KMS-11 (cell line): ENCODE data around the gene PPARA.

ENCODE experiments used
- H2AFZ ChIP-seq: fragments of 200-600 bp; sonication (generic); 2 replicates; pipeline ENCODE4 v1.6.1; 2016; ENCODE audit warnings: antibody characterized with exemption, mixed run types, low read depth
- H3K27ac ChIP-seq: fragments of 200-600 bp; sonication (generic); 2 replicates; pipeline ENCODE4 v1.6.1; 2016; ENCODE audit warnings: mild to moderate bottlenecking, mixed run types
- H3K27me3 ChIP-seq: fragments of 200-600 bp; sonication (generic); 2 replicates; pipeline ENCODE4 v1.6.1; 2017; ENCODE audit warnings: mild to moderate bottlenecking, low read depth, mixed run types, moderate library complexity; ENCODE audit not compliant: insufficient read depth
- H3K36me3 ChIP-seq: fragments of 200-600 bp; sonication (generic); 2 replicates; pipeline ENCODE4 v1.6.1; 2017; ENCODE audit warnings: mild to moderate bottlenecking, mixed run types; ENCODE audit not compliant: insufficient read depth
- H3K4me1 ChIP-seq: fragments of 200-600 bp; sonication (generic); 2 replicates; pipeline ENCODE4 v1.6.1; 2016; ENCODE audit warnings: mild to moderate bottlenecking, low read depth, mixed run types; ENCODE audit not compliant: poor library complexity, severe bottlenecking
- H3K4me2 ChIP-seq: fragments of 200-600 bp; sonication (generic); 2 replicates; pipeline ENCODE4 v1.7.0; 2016; ENCODE audit warnings: mild to moderate bottlenecking, mixed run types
- H3K4me3 ChIP-seq: fragments of 200-600 bp; sonication (generic); IDR thresholded peaks from 2 replicates; pipeline ENCODE4 v1.6.1; 2017; ENCODE audit warnings: low read depth, low read length, mixed read lengths; ENCODE audit not compliant: insufficient read depth
- H3K79me2 ChIP-seq: fragments of 200-600 bp; sonication (generic); 2 replicates; pipeline ENCODE4 v1.6.1; 2016; ENCODE audit warnings: low read depth, mixed run types; ENCODE audit not compliant: insufficient read depth
- H3K9ac ChIP-seq: fragments of 200-600 bp; sonication (generic); 2 replicates; pipeline ENCODE4 v1.6.1; 2016; ENCODE audit warnings: mild to moderate bottlenecking, mixed run types
- H4K20me1 ChIP-seq: fragments of 200-600 bp; sonication (generic); 2 replicates; pipeline ENCODE4 v1.6.1; 2016; ENCODE audit warnings: mild to moderate bottlenecking, mixed run types; ENCODE audit not compliant: insufficient read depth
- CTCF ChIP-seq: fragments of 200-600 bp; sonication (generic); conservative IDR thresholded peaks from 2 replicates; pipeline ENCODE4 v1.6.1; 2017; ENCODE audit warnings: low read depth, mild to moderate bottlenecking, antibody characterized with exemption, low read length, moderate library complexity, mixed read lengths

The PPARA gene

DNA sequence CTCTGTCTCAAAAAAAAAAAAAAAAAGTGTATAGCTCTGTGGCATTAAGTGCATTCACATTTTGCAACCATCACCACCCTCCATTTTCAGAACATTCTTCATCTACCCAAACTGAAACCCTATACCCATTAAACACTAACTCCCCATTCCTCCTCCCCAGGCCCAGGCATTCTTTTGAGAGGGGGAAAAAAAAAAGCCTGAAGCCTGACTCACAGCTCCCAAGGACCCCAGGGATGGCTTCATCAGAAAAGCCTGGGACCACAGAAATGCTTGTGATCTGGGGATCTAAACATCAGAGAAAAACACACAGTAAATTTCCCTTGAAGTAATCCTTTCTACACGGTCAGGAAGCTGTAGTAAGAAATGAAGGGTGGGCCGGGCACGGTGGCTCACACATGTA lies 135.7 kb downstream of the PPARA start:
- Histone ChIP-seq H3K9ac (no peak overlapping the region), H3K4me1 (no peaks in the 10 kb centered on the region), H3K36me3 (no peaks in the 10 kb centered on the region), H4K20me1 (no peaks in the 10 kb centered on the region), H3K27ac (no peak overlapping the region), H3K27me3 (no peaks in the 10 kb centered on the region), H3K4me2 (no peak overlapping the region), H3K79me2 (no peaks in the 10 kb centered on the region), H2AFZ (no peak overlapping the region), H3K4me3 (no peak overlapping the region)
- no peak for TF ChIP-seq CTCF

GRCh38 chr22:46286941-46287872 lies 136.9 kb downstream of the PPARA start:
- no peak for TF ChIP-seq CTCF
- no peaks in the 10 kb centered on the region for H3K79me2 ChIP-seq
- no peak overlapping the region for H2AFZ ChIP-seq
- no peaks in the 10 kb centered on the region for H4K20me1 ChIP-seq
- no peak overlapping the region for H3K27ac ChIP-seq
- H3K36me3 ChIP-seq = no peaks in the 10 kb centered on the region
- no peak overlapping the region for H3K4me2 ChIP-seq
- no peak overlapping the region for H3K9ac ChIP-seq
- no peaks in the 10 kb centered on the region for H3K4me1 ChIP-seq
- H3K27me3 ChIP-seq = no peaks in the 10 kb centered on the region
- H3K4me3 ChIP-seq = no peak overlapping the region

GRCh38 chr22:46287873-46288751 lies 137.8 kb downstream of the PPARA start:
- H3K4me3 ChIP-seq = no peak overlapping the region
- no peak overlapping the region for H3K27ac ChIP-seq
- H4K20me1 ChIP-seq = no peaks in the 10 kb centered on the region
- H3K4me1 ChIP-seq = peaks cover 5% of the 10 kb centered on the region
- no peaks in the 10 kb centered on the region for H3K27me3 ChIP-seq
- H3K36me3 ChIP-seq = no peaks in the 10 kb centered on the region
- H2AFZ ChIP-seq = no peak overlapping the region
- H3K79me2 ChIP-seq = no peaks in the 10 kb centered on the region
- no peak for TF ChIP-seq CTCF
- no peak overlapping the region for H3K9ac ChIP-seq
- H3K4me2 ChIP-seq = no peak overlapping the region

DNA sequence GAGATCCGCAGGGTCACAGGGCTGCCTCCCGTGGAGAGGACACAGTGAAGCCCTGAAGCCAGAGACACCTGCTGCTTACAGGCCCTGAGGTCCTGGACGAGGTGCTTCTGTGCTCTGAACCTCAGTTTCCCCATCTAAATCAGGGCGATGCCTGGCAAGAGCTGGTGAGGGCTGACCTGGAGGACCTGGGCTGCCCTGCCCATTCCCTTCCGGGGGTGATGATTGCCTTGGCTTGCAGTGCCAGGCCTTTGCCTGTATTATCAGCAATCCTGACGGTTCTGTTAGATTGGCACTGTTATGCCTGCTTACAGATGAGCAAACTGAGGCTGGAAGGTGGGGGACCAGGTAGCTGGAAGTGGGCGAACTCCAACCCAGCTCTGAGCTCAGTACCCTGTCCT lies 138.5 kb downstream of the PPARA start:
- TF ChIP-seq CTCF = no peak
- no peak overlapping the region for H3K4me3 ChIP-seq
- H3K79me2 ChIP-seq = no peaks in the 10 kb centered on the region
- H4K20me1 ChIP-seq = no peaks in the 10 kb centered on the region
- peaks cover 13% of the 10 kb centered on the region for H3K4me1 ChIP-seq
- no peaks in the 10 kb centered on the region for H3K27me3 ChIP-seq
- no peak overlapping the region for H3K4me2 ChIP-seq
- no peak overlapping the region for H3K9ac ChIP-seq
- H3K36me3 ChIP-seq = no peaks in the 10 kb centered on the region
- H3K27ac ChIP-seq = no peak overlapping the region
- H2AFZ ChIP-seq = no peak overlapping the region
